GM19455 (cell line): ENCODE data around the gene KLF7.
"Not testable (repeated sequence)": the region's sequence is repeated elsewhere in the genome, so short reads cannot be mapped to it uniquely, and the experiment has no call there.

Experiments used
- ATAC-seq: cut with Tn5 transposase; IDR thresholded peaks from one replicate; pipeline ENCODE4 v1.9.1; 2021; ENCODE audit not compliant: unreplicated experiment

The KLF7 gene

GRCh38 chr2:207067473-207067872, 98.3 kb downstream of the KLF7 start:
- no peak for ATAC-seq

GRCh38 chr2:207066791-207067460, 98.8 kb downstream of the KLF7 start:
- no peak for ATAC-seq

- ATAC-seq, result no peak
These were observed 99.6 kb downstream of the KLF7 start for GRCh38 chr2:207066166-207066565.

- ATAC-seq, result no peak
These were observed 101.5 kb downstream of the KLF7 start for GRCh38 chr2:207064128-207064690.

- no peak for ATAC-seq
These were observed 104.6 kb downstream of the KLF7 start for GRCh38 chr2:207061181-207061580.

- ATAC-seq, result no peak
These were observed 110.5 kb downstream of the KLF7 start for GRCh38 chr2:207055257-207055656.

- no peak for ATAC-seq
These were observed 111.2 kb downstream of the KLF7 start for GRCh38 chr2:207054521-207054920.

GRCh38 chr2:207051385-207051965, 114.3 kb downstream of the KLF7 start:
- ATAC-seq, result no peak

- ATAC-seq, result no peak
These were observed 116.6 kb downstream of the KLF7 start for GRCh38 chr2:207049122-207049521.

GRCh38 chr2:207048416-207048815, 117.3 kb downstream of the KLF7 start:
- no peak for ATAC-seq

- no peak for ATAC-seq
These were observed 119.0 kb downstream of the KLF7 start for GRCh38 chr2:207046724-207047123.

- ATAC-seq, result no peak
These were observed 120.2 kb downstream of the KLF7 start for GRCh38 chr2:207045531-207045930.

- ATAC-seq, result no peak
These were observed 121.1 kb downstream of the KLF7 start for GRCh38 chr2:207044379-207045362.

GRCh38 chr2:207042841-207043240, 122.9 kb downstream of the KLF7 start:
- no peak for ATAC-seq

- no peak for ATAC-seq
These were observed 123.8 kb downstream of the KLF7 start for GRCh38 chr2:207041786-207042554.

- no peak for ATAC-seq
These were observed 124.5 kb downstream of the KLF7 start for GRCh38 chr2:207041279-207041678.

GRCh38 chr2:207040696-207041095, 125.1 kb downstream of the KLF7 start:
- ATAC-seq, result no peak

GRCh38 chr2:207039225-207039624, 126.5 kb downstream of the KLF7 start:
- no peak for ATAC-seq

- ATAC-seq, result no peak
These were observed 127.4 kb downstream of the KLF7 start for GRCh38 chr2:207038299-207038698.

GRCh38 chr2:207037896-207038295, 127.9 kb downstream of the KLF7 start:
- no peak for ATAC-seq

- ATAC-seq, result not testable (repeated sequence)
These were observed 128.7 kb downstream of the KLF7 start for GRCh38 chr2:207037023-207037422.
